Gastrocnemius medialis (tissue), 4 donors: ENCODE data around the gene CAPRIN1. TPM values are rescaled to one million over a fixed set of nuclear protein-coding genes. Genes with fewer than 3 reads are reported as not detected.

Source experiments
- ATAC-seq, 2 donors: fragments of 150-250 bp; one replicate each; pipeline ENCODE4 v1.9.1; 2016
- DNase-seq, 2 donors: peaks; one replicate each; pipeline ENCODE4 v3.0.0-alpha.2; 2019
- H3K27ac ChIP-seq, 4 donors: fragments of 200-600 bp; sonication (generic); 1 replicate in 1 of 4; 2 replicates in 3 of 4; pipeline ENCODE4 v1.5.1; 2016 to 2018; ENCODE audit warnings: mild to moderate bottlenecking in 2 of 4, moderate library complexity in 1 of 4
- H3K27me3 ChIP-seq, 3 donors: fragments of 200-600 bp; sonication (generic) in 2 of 3; 1 replicate in 1 of 3; 2 replicates in 2 of 3; pipeline versions ENCODE4 v1.5.1 to v1.6.0; 2016 to 2019; ENCODE audit warnings: mild to moderate bottlenecking in 1 of 3, moderate library complexity in 1 of 3
- H3K36me3 ChIP-seq, 2 donors: fragments of 200-600 bp; sonication (generic) in 1 of 2; one replicate each; pipeline ENCODE4 v1.5.1; 2017 to 2018
- H3K4me1 ChIP-seq, 2 donors: fragments of 200-600 bp; sonication (generic) in 1 of 2; one replicate each; pipeline ENCODE4 v1.5.1; 2016 to 2017; ENCODE audit warnings: mild to moderate bottlenecking in 2 of 2
- H3K4me3 ChIP-seq, 4 donors: fragments of 200-600 bp; sonication (generic) in 3 of 4; 1 replicate in 1 of 4; 2 replicates in 3 of 4; pipeline ENCODE4 v1.5.1; 2016 to 2019; ENCODE audit warnings: mild to moderate bottlenecking in 2 of 4
- H3K9me3 ChIP-seq, 3 donors: fragments of 200-600 bp; sonication (generic) in 2 of 3; 1 replicate in 1 of 3; 2 replicates in 2 of 3; pipeline ENCODE4 v1.5.1; 2016 to 2019
- POLR2A ChIP-seq, 2 donors: fragments of 450-650 bp; IDR thresholded peaks; one replicate each; pipeline ENCODE4 v1.6.1; 2017; ENCODE audit warnings: antibody characterized with exemption in 2 of 2, mild to moderate bottlenecking in 2 of 2, moderate library complexity in 2 of 2
- in situ Hi-C, 4 donors: fragments of 200-750 bp; cut with MboI; loops; one replicate each; pipeline versions ENCODE4 v1.15.0 to v1.8.0; 2017; ENCODE audit warnings: low sequenced_read_pairs in 4 of 4
- intact Hi-C: fragments of 100-400 bp; cut with DNase I; formaldehyde crosslinking; loops from one replicate; pipeline ENCODE4 v1.15.1; 2023; ENCODE audit warnings: low total_unique reads
- total RNA-seq, 4 donors: library from RNA; depleted of rRNA; stranded (reverse); fragments of >200 nt; gene quantifications; one replicate each; pipeline versions ENCODE4 v1.1.0 to v1.2.3, GENCODE V29; 2016
- TF ChIP-seq, protein P1 (sequence below), 5 experiments: fragments of 450-650 bp in 3 of 5; fragments of 200-600 bp in 2 of 5; sonication (generic) in 2 of 5; IDR thresholded peaks in 4 of 5; conservative IDR thresholded peaks in 1 of 5; 1 replicate in 4 of 5; 2 replicates in 1 of 5; pipeline ENCODE4 v1.5.1; 2016 to 2019; ENCODE audit warnings: antibody characterized with exemption in 5 of 5, mild to moderate bottlenecking in 3 of 5, moderate library complexity in 3 of 5

CAPRIN1 gene
- total RNA-seq, 4 donors from 2014 or later = 70.9 to 82.2 (median 79.4) TPM

DNA sequence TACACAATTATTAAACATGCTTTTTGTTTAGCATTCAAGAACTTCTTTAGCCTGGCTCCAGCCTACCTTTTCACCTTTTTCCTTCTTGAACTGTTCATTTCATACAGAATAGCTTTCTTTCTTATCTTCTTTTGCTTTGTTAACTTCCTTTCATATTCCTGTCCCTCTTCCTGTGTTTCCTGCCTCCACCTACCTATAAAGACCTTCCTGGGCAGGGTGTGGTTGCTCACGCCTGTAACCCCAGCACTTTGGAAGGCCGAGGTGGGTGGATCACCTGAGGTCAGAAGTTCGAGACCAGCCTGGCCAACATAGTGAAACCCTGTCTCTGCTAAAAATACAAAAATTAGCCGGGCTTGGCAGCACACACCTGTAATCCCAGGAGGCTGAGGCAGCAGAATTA is 22.9 kb downstream of the CAPRIN1 start:
- TF ChIP-seq, protein P1, sequence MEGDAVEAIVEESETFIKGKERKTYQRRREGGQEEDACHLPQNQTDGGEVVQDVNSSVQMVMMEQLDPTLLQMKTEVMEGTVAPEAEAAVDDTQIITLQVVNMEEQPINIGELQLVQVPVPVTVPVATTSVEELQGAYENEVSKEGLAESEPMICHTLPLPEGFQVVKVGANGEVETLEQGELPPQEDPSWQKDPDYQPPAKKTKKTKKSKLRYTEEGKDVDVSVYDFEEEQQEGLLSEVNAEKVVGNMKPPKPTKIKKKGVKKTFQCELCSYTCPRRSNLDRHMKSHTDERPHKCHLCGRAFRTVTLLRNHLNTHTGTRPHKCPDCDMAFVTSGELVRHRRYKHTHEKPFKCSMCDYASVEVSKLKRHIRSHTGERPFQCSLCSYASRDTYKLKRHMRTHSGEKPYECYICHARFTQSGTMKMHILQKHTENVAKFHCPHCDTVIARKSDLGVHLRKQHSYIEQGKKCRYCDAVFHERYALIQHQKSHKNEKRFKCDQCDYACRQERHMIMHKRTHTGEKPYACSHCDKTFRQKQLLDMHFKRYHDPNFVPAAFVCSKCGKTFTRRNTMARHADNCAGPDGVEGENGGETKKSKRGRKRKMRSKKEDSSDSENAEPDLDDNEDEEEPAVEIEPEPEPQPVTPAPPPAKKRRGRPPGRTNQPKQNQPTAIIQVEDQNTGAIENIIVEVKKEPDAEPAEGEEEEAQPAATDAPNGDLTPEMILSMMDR (IDR thresholded peaks at IDR 0.05 in 4 of 5, conservative IDR thresholded peaks at IDR 0.05 in 1 of 5) = no peak
- no peak for TF ChIP-seq POLR2A (IDR thresholded peaks at IDR 0.05)
- H3K4me3 ChIP-seq = no peak overlapping the region
- H3K27me3 ChIP-seq = no peaks in the 10 kb centered on the region
- DNase-seq = no peak
- ATAC-seq = no peak
- in situ Hi-C loops (no loop called here), intact Hi-C loops (no loop called here)
- no peaks in the 10 kb centered on the region for H3K9me3 ChIP-seq
- H3K36me3 ChIP-seq = peaks cover 0 to 40% of the 10 kb centered on the region in 2 donors
- peaks cover 2 to 15% of the 10 kb centered on the region in 2 donors for H3K4me1 ChIP-seq
- H3K27ac ChIP-seq = peak overlapping the region in 1 of 4 donors; percentile 27

DNA sequence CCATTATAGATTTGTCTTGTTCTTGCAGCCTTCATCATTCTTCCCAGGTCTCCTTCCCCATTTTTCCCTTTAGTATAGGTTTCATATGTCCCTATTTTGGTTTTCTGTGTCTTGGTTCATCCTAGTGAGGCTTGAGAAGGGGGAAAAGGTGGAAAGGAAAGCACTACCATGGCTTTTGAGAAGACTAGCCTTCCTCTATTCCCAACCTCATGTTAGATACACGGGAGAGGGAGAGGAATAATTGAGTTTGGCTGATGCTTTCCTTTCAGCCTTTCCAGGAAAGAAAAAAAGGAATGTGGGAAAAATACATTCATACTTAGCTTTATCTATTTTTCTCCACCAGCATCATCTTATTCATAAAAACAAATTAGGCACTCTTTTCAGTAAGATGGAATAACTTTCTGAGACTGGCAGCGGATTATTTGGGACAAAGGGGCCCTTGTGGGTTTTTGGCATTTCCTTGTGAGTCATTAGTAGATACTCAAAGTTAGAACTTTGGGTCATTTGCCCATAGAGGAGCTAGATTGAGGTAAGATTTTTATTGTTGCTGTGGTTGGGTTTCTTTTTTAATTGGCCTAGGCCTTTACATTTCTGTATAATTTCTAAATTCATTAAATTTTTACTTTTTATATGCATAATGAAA is 23.8 kb downstream of the CAPRIN1 start:
- DNase-seq = no peak
- Histone ChIP-seq H3K4me1 (peaks cover 0 to 7% of the 10 kb centered on the region in 2 donors), H3K27me3 (no peaks in the 10 kb centered on the region), H3K36me3 (peaks cover 0 to 49% of the 10 kb centered on the region in 2 donors), H3K4me3 (no peak overlapping the region), H3K27ac (no peak overlapping the region), H3K9me3 (no peaks in the 10 kb centered on the region)
- intact Hi-C loops = no loop called here
- ATAC-seq = no peak
- in situ Hi-C loops = no loop called here
- TF ChIP-seq, protein P1 (IDR thresholded peaks at IDR 0.05 in 4 of 5, conservative IDR thresholded peaks at IDR 0.05 in 1 of 5) = no peak

DNA sequence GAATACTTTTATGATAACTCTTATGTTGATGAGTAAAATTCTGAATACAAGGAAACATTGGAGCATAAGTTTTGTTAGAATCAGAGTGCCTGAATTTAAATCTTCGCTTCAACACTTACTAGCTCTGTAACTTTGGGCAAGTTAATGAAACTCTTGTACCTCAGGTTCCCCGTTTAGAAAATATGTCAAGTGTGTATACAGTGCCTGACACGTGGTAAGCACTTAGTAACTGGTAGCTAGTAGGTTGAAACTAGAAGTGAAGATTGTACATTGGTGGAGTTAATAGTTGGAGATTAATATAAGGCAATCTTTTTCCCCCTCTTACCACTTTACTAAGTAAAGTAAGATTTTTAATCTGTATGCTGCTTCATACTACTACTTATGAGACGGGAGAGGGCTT is 29.1 kb downstream of the CAPRIN1 start:
- Histone ChIP-seq H3K27ac (no peak overlapping the region), H3K27me3 (no peaks in the 10 kb centered on the region), H3K4me3 (no peak overlapping the region), H3K9me3 (no peaks in the 10 kb centered on the region), H3K4me1 (peaks cover 0 to 9% of the 10 kb centered on the region in 2 donors), H3K36me3 (peaks cover 0 to 86% of the 10 kb centered on the region in 2 donors)
- no peak for ATAC-seq
- DNase-seq = no peak
- intact Hi-C loops = no loop called here
- TF ChIP-seq, protein P1 (IDR thresholded peaks at IDR 0.05 in 4 of 5, conservative IDR thresholded peaks at IDR 0.05 in 1 of 5) = no peak
- TF ChIP-seq POLR2A (IDR thresholded peaks at IDR 0.05) = no peak
- in situ Hi-C loops = no loop called here

DNA sequence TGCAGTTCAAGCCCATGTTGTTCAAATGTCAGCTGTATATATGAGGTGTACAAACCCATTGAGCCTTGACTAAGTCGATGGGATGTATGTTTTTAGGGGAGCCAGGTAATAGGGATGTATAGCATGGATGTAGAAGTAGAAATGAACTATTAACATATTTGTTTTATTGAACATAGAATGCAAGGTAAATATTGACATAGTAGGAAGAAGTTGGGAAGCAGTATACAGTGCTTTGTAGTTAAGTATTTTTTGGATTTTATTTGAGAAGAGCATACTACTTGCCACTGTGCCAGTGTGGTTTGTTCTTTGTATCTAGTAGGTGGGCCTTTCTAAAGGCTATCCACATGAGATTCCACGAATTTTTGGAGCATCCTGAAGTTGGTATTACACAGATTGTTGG is 33.1 kb downstream of the CAPRIN1 start:
- Histone ChIP-seq H3K4me3 (no peak overlapping the region), H3K4me1 (peaks cover 0 to 9% of the 10 kb centered on the region in 2 donors), H3K9me3 (no peaks in the 10 kb centered on the region), H3K36me3 (peaks cover 0 to 95% of the 10 kb centered on the region in 2 donors), H3K27me3 (no peaks in the 10 kb centered on the region), H3K27ac (no peak overlapping the region)
- no peak for TF ChIP-seq POLR2A (IDR thresholded peaks at IDR 0.05)
- TF ChIP-seq, protein P1 (IDR thresholded peaks at IDR 0.05 in 4 of 5, conservative IDR thresholded peaks at IDR 0.05 in 1 of 5) = no peak
- intact Hi-C loops = no loop called here
- ATAC-seq = no peak
- in situ Hi-C loops = no loop called here
- DNase-seq = no peak
